GM23338 (cell line): ENCODE data around the gene GC.

Experiments
- CREB1 ChIP-seq: fragments of 250-450 bp; sonication (Bioruptor Pico); IDR thresholded peaks from 2 replicates; pipeline ENCODE4 v1.5.0; 2020; ENCODE audit warnings: low read depth, mild to moderate bottlenecking, moderate library complexity
- CTCF ChIP-seq, 2 experiments: fragments of 200-600 bp in 1 of 2; sonication (generic) in 1 of 2; conservative IDR thresholded peaks; 2 replicates each; pipeline versions ENCODE4 v1.5.1 to v1.6.1; 2016 to 2017; ENCODE audit warnings: antibody characterized with exemption in 2 of 2, low read depth in 2 of 2, mild to moderate bottlenecking in 2 of 2, moderate library complexity in 1 of 2
- ETS1 ChIP-seq: IDR thresholded peaks from 2 replicates; pipeline ENCODE4 v1.6.1; 2016; ENCODE audit warnings: antibody characterized with exemption
- EZH2 ChIP-seq: fragments of 200-600 bp; sonication (generic); IDR thresholded peaks from one replicate; pipeline ENCODE4 v1.8.0; 2017; ENCODE audit warnings: antibody characterized with exemption, mild to moderate bottlenecking, low read depth; ENCODE audit not compliant: unreplicated experiment
- EZH2phosphoT487 ChIP-seq: fragments of 200-600 bp; sonication (generic); IDR thresholded peaks from one replicate; pipeline ENCODE4 v1.8.1; 2018; ENCODE audit warnings: antibody characterized with exemption; ENCODE audit not compliant: unreplicated experiment
- JUNB ChIP-seq: IDR thresholded peaks from one replicate; pipeline ENCODE4 v1.6.1; 2016; ENCODE audit warnings: antibody characterized with exemption; ENCODE audit not compliant: unreplicated experiment
- NANOG ChIP-seq: IDR thresholded peaks from 2 replicates; pipeline ENCODE4 v1.6.1; 2016; ENCODE audit warnings: antibody characterized with exemption, borderline replicate concordance
- POLR2AphosphoS5 ChIP-seq: IDR thresholded peaks from 2 replicates; pipeline ENCODE4 v1.6.1; 2016; ENCODE audit warnings: antibody characterized with exemption, low read depth
- REST ChIP-seq: IDR thresholded peaks from one replicate; pipeline ENCODE4 v1.6.1; 2018; ENCODE audit warnings: antibody characterized with exemption; ENCODE audit not compliant: unreplicated experiment
- STAT1 ChIP-seq: IDR thresholded peaks from one replicate; pipeline ENCODE4 v1.6.1; 2016; ENCODE audit warnings: antibody characterized with exemption; ENCODE audit not compliant: unreplicated experiment
- ZNF114 ChIP-seq: fragments of 250-450 bp; sonication (Bioruptor Pico); IDR thresholded peaks from 2 replicates; pipeline ENCODE4 v1.5.0; 2020; ENCODE audit warnings: mild to moderate bottlenecking, moderate library complexity
- ZNF331 ChIP-seq: fragments of 250-450 bp; sonication (Bioruptor Pico); IDR thresholded peaks from 2 replicates; pipeline ENCODE4 v1.5.0; 2020; ENCODE audit warnings: low read depth, mild to moderate bottlenecking, moderate library complexity
- ZNF462 ChIP-seq: fragments of 250-450 bp; sonication (Bioruptor Pico); IDR thresholded peaks from 2 replicates; pipeline ENCODE4 v1.5.0; 2020; ENCODE audit warnings: mild to moderate bottlenecking, moderate library complexity

GRCh38 chr4:71833232-71833900, 49.5 kb upstream of the GC start:
- TF ChIP-seq CTCF (conservative IDR thresholded peaks at IDR 0.05; ENCODE audit: low read depth in 2 of 2) (no peak), REST (no peak), EZH2phosphoT487 (no peak), POLR2AphosphoS5 (no peak), CREB1 (CRISPR knock-in tag) (no peak), ZNF462 (no peak), JUNB (no peak), EZH2 (no peak), STAT1 (no peak), ZNF114 (no peak), NANOG (no peak), ZNF331 (CRISPR knock-in tag) (no peak), ETS1 (no peak)
